Measurements from ENCODE around the gene SLC45A1.

The SLC45A1 gene

GRCh38 chr1:8365661-8366362, 47.9 kb downstream of the SLC45A1 start:
- Histone ChIP-seq H3K9me3 (ENCODE audit: low read length) (no peaks in the 10 kb centered on the region), H3K27me3 (ENCODE audit: control insufficient read depth in 1 of 2, insufficient read depth in 2 of 2, low read length in 2 of 2) (no peaks in the 10 kb centered on the region), H3K27ac (ENCODE audit: low read depth, low read length) (peak overlapping the region; percentile 46), H3K4me3 (ENCODE audit: low read depth in 1 of 2, low read length in 2 of 2) (no peak overlapping the region), H3K9ac (ENCODE audit: low read length) (no peak overlapping the region), H3K36me3 (ENCODE audit: insufficient read depth, low read length) (peaks cover 39% of the 10 kb centered on the region), H3K4me1 (ENCODE audit: insufficient read depth, low read length) (peaks cover 72% of the 10 kb centered on the region)

DNA sequence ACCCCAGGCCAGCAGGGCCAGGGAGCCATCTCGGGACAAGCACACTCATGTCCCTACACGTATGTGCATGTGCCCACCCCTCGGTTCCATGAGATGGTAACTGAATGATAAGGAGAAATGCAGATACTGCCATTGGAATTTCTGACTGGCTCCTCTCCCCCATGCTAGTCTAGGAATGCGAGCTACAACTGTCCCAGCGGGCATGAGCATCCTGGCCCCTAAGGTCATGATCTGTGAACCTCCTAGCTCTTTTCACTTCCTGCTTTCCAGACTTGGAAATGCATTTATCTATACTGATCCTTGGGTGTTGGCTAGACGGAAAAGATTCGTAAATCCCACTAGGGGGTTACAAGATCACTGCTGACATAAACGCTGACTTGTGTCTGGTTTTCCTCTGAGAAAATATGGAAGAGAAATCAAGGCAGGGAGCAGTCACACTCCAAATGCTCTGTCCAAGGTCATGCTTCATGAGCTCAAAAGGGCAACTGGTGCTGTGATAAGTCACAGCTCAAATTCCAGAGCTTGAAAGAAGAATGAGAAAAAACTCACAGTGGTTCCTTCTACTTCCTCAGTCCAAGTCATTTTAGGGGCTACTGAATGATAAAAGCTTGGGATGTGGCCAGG, 49.8 kb downstream of the SLC45A1 start:
- no peak overlapping the region for H3K4me3 ChIP-seq (ENCODE audit: low read depth in 1 of 2, low read length in 2 of 2)
- H3K4me1 ChIP-seq (ENCODE audit: insufficient read depth, low read length) = peaks cover 91% of the 10 kb centered on the region
- no peaks in the 10 kb centered on the region for H3K9me3 ChIP-seq (ENCODE audit: low read length)
- peaks cover 23% of the 10 kb centered on the region for H3K36me3 ChIP-seq (ENCODE audit: insufficient read depth, low read length)
- H3K27me3 ChIP-seq (ENCODE audit: control insufficient read depth in 1 of 2, insufficient read depth in 2 of 2, low read length in 2 of 2) = no peaks in the 10 kb centered on the region
- peak overlapping the region; percentile 27 for H3K27ac ChIP-seq (ENCODE audit: low read depth, low read length)
- H3K9ac ChIP-seq (ENCODE audit: low read length) = no peak overlapping the region

- peak overlapping the region; percentile 75 for H3K27ac ChIP-seq (ENCODE audit: low read depth, low read length)
- no peaks in the 10 kb centered on the region for H3K9me3 ChIP-seq (ENCODE audit: low read length)
- H3K36me3 ChIP-seq (ENCODE audit: insufficient read depth, low read length) = peaks cover 16% of the 10 kb centered on the region
- no peak overlapping the region for H3K9ac ChIP-seq (ENCODE audit: low read length)
- no peak overlapping the region for H3K4me3 ChIP-seq (ENCODE audit: low read depth in 1 of 2, low read length in 2 of 2)
- no peaks in the 10 kb centered on the region for H3K27me3 ChIP-seq (ENCODE audit: control insufficient read depth in 1 of 2, insufficient read depth in 2 of 2, low read length in 2 of 2)
- H3K4me1 ChIP-seq (ENCODE audit: insufficient read depth, low read length) = peaks cover 94% of the 10 kb centered on the region
These were observed 51.2 kb downstream of the SLC45A1 start for GRCh38 chr1:8368956-8369639.

GRCh38 chr1:8370046-8370881, 52.4 kb downstream of the SLC45A1 start:
- H3K27me3 ChIP-seq (ENCODE audit: control insufficient read depth in 1 of 2, insufficient read depth in 2 of 2, low read length in 2 of 2) = no peaks in the 10 kb centered on the region
- no peaks in the 10 kb centered on the region for H3K9me3 ChIP-seq (ENCODE audit: low read length)
- H3K4me1 ChIP-seq (ENCODE audit: insufficient read depth, low read length) = peaks cover 95% of the 10 kb centered on the region
- H3K36me3 ChIP-seq (ENCODE audit: insufficient read depth, low read length) = peaks cover 12% of the 10 kb centered on the region
- peak overlapping the region in 1 of 2 donors; percentile 28 for H3K4me3 ChIP-seq (ENCODE audit: low read depth in 1 of 2, low read length in 2 of 2)
- H3K9ac ChIP-seq (ENCODE audit: low read length) = peak overlapping the region; percentile 29
- H3K27ac ChIP-seq (ENCODE audit: low read depth, low read length) = peak overlapping the region; percentile 75

DNA sequence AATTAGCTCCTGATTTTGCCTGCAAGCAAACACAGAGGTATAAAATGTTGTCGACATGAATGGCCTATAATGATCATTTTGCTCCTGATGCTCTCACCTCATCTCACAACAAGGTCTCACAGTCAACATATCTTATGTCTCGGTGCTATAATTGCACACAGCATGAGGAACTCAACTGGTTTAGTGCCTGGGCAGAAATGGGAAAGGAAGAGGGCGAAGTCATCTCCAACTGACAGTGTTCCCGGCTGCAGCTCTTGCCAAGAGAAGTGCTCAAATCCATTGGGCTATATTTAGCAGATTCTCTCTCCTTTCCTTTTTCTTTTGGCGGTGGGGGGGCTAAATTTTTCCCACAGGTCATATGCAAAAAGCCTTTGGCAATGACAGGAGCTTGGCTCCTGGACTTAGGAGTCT, 53.0 kb downstream of the SLC45A1 start:
- Histone ChIP-seq H3K4me1 (ENCODE audit: insufficient read depth, low read length) (peaks cover 89% of the 10 kb centered on the region), H3K27ac (ENCODE audit: low read depth, low read length) (peak overlapping the region; percentile 75), H3K9me3 (ENCODE audit: low read length) (no peaks in the 10 kb centered on the region), H3K4me3 (ENCODE audit: low read depth in 1 of 2, low read length in 2 of 2) (peak overlapping the region in 1 of 2 donors; percentile 28), H3K27me3 (ENCODE audit: control insufficient read depth in 1 of 2, insufficient read depth in 2 of 2, low read length in 2 of 2) (no peaks in the 10 kb centered on the region), H3K36me3 (ENCODE audit: insufficient read depth, low read length) (peaks cover 8% of the 10 kb centered on the region), H3K9ac (ENCODE audit: low read length) (peak overlapping the region; percentile 63)

DNA sequence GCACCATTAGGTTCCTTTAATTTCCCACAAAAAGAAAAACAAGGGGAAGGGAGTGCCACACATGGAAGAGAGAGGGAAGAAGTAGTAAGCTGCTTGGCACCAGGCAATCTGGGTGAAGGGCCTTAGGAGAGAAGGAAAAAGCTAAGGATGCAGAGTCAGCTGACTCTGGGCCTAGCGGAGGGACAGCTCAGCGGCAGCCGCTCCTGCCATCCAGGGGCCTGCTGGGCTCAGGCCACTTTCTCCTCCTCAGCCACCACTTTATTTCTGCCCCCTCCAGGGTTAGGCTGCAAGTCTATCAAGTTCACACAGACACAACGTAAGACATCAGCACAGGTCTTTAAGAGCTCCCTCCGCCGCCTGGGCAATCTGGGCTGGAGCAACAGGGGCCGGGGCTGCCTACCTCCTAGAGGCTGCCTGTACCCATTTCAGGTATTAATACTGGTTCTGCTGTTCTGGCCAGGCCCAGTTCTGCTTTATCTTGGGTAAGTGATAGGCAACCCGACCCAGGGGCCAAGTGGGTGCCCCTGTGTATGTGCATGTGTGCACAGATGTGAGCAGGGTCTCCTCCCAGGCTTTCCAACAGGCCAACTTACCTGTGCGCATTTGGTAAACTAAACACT, 53.6 kb downstream of the SLC45A1 start:
- peak overlapping the region; percentile 63 for H3K9ac ChIP-seq (ENCODE audit: low read length)
- peaks cover 4% of the 10 kb centered on the region for H3K36me3 ChIP-seq (ENCODE audit: insufficient read depth, low read length)
- peaks cover 89% of the 10 kb centered on the region for H3K4me1 ChIP-seq (ENCODE audit: insufficient read depth, low read length)
- H3K27me3 ChIP-seq (ENCODE audit: control insufficient read depth in 1 of 2, insufficient read depth in 2 of 2, low read length in 2 of 2) = no peaks in the 10 kb centered on the region
- H3K9me3 ChIP-seq (ENCODE audit: low read length) = no peaks in the 10 kb centered on the region
- peak overlapping the region; percentile 75 for H3K27ac ChIP-seq (ENCODE audit: low read depth, low read length)
- peak overlapping the region in 1 of 2 donors; percentile 28 for H3K4me3 ChIP-seq (ENCODE audit: low read depth in 1 of 2, low read length in 2 of 2)

GRCh38 chr1:8373125-8373524, 55.2 kb downstream of the SLC45A1 start:
- peaks cover 4% of the 10 kb centered on the region for H3K36me3 ChIP-seq (ENCODE audit: insufficient read depth, low read length)
- H3K4me3 ChIP-seq (ENCODE audit: low read depth in 1 of 2, low read length in 2 of 2) = peak overlapping the region in 1 of 2 donors; percentile 24
- H3K9me3 ChIP-seq (ENCODE audit: low read length) = no peaks in the 10 kb centered on the region
- H3K9ac ChIP-seq (ENCODE audit: low read length) = peak overlapping the region; percentile 63
- peak overlapping the region; percentile 75 for H3K27ac ChIP-seq (ENCODE audit: low read depth, low read length)
- no peaks in the 10 kb centered on the region for H3K27me3 ChIP-seq (ENCODE audit: control insufficient read depth in 1 of 2, insufficient read depth in 2 of 2, low read length in 2 of 2)
- H3K4me1 ChIP-seq (ENCODE audit: insufficient read depth, low read length) = peaks cover 87% of the 10 kb centered on the region

DNA sequence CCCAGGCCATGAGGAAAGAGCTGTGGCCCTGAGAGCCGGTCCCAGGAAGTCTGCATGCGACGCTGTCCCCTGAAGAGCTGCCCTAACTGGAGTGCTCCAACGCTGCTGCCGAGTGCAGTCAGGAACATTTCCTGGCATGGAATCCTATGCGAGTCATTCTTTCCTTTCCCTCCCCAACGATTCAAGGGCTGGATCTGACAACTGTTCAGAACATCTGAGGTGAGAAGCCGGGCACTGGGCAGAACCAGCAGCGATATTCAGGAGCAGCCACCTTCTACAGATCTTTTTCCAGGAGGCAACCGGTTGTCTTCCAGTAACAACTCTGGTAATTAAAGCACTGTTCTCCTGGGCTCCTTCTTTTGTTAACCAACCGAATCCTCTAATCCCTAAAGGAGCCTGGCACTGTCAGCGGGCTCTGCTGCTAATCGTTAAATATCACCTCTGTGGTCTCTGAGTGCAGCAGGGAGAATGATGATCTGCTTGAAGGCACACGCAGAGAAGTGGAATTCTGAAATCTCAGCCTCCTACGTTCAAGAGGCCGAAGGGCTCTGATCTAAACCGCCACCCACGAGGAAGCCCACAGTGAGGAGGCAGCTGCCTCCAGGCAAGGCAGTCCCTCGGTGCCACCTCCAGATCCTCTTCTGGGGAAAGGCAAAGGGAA, 55.8 kb downstream of the SLC45A1 start:
- Histone ChIP-seq H3K4me1 (ENCODE audit: insufficient read depth, low read length) (peaks cover 87% of the 10 kb centered on the region), H3K9ac (ENCODE audit: low read length) (peak overlapping the region; percentile 63), H3K4me3 (ENCODE audit: low read depth in 1 of 2, low read length in 2 of 2) (peak overlapping the region in 1 of 2 donors; percentile 24), H3K27me3 (ENCODE audit: control insufficient read depth in 1 of 2, insufficient read depth in 2 of 2, low read length in 2 of 2) (no peaks in the 10 kb centered on the region), H3K9me3 (ENCODE audit: low read length) (no peaks in the 10 kb centered on the region), H3K36me3 (ENCODE audit: insufficient read depth, low read length) (peaks cover 4% of the 10 kb centered on the region), H3K27ac (ENCODE audit: low read depth, low read length) (peak overlapping the region; percentile 75)

DNA sequence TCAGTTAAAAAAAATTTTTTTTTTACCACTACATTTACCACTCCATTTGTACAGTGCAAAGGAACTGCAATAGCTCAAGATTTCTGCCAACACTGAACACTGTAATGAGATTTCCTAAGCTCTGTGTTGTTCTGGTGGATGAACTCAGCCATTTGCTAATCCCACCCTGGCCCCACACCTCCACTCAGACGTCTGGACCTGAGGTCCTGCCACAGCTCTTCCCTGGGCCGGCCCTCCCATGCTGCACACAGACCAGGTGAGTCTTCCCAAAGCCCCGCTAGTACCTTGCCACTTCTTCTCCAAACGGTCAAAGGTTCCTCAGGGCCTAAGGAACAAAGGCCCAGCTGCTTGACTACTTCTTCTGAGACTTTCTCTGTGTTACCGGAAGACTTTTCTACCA, 56.4 kb downstream of the SLC45A1 start:
- Histone ChIP-seq H3K36me3 (ENCODE audit: insufficient read depth, low read length) (peaks cover 4% of the 10 kb centered on the region), H3K27ac (ENCODE audit: low read depth, low read length) (peak overlapping the region; percentile 75), H3K9ac (ENCODE audit: low read length) (peak overlapping the region; percentile 9), H3K9me3 (ENCODE audit: low read length) (no peaks in the 10 kb centered on the region), H3K4me3 (ENCODE audit: low read depth in 1 of 2, low read length in 2 of 2) (no peak overlapping the region), H3K27me3 (ENCODE audit: control insufficient read depth in 1 of 2, insufficient read depth in 2 of 2, low read length in 2 of 2) (no peaks in the 10 kb centered on the region), H3K4me1 (ENCODE audit: insufficient read depth, low read length) (peaks cover 87% of the 10 kb centered on the region)

GRCh38 chr1:8374812-8375211, 56.9 kb downstream of the SLC45A1 start:
- H3K4me1 ChIP-seq (ENCODE audit: insufficient read depth, low read length) = peaks cover 91% of the 10 kb centered on the region
- no peaks in the 10 kb centered on the region for H3K9me3 ChIP-seq (ENCODE audit: low read length)
- H3K9ac ChIP-seq (ENCODE audit: low read length) = peak overlapping the region; percentile 9
- H3K36me3 ChIP-seq (ENCODE audit: insufficient read depth, low read length) = peaks cover 4% of the 10 kb centered on the region
- no peak overlapping the region for H3K4me3 ChIP-seq (ENCODE audit: low read depth in 1 of 2, low read length in 2 of 2)
- H3K27ac ChIP-seq (ENCODE audit: low read depth, low read length) = peak overlapping the region; percentile 75
- H3K27me3 ChIP-seq (ENCODE audit: control insufficient read depth in 1 of 2, insufficient read depth in 2 of 2, low read length in 2 of 2) = no peaks in the 10 kb centered on the region

Measured in muscle layer of colon (tissue), 2 donors.